Mesendoderm (in vitro differentiated cells): ENCODE measurements around the gene TOR1AIP2.

Experiments
- DNase-seq: peaks from one replicate; pipeline ENCODE4 v3.0.0; 2013
- H2AK5ac ChIP-seq: 2 replicates; pipeline ENCODE4 v1.6.1; 2013; ENCODE audit warnings: low read length, inconsistent platforms
- H2BK120ac ChIP-seq: 2 replicates; pipeline ENCODE4 v1.6.1; 2013; ENCODE audit warnings: low read depth, mild to moderate bottlenecking, low read length, moderate library complexity, mixed read lengths
- H2BK15ac ChIP-seq: replicated peaks from 2 replicates; pipeline ENCODE4 v1.6.1; 2013; ENCODE audit warnings: low read depth, mild to moderate bottlenecking, moderate library complexity
- H2BK5ac ChIP-seq: 2 replicates; pipeline ENCODE4 v1.6.1; 2013; ENCODE audit warnings: low read length, inconsistent platforms
- H3K18ac ChIP-seq: 2 replicates; pipeline ENCODE4 v1.6.1; 2013; ENCODE audit warnings: mild to moderate bottlenecking, low read length, mixed read lengths
- H3K23ac ChIP-seq: one replicate; pipeline ENCODE4 v1.6.1; 2013; ENCODE audit warnings: low read length
- H3K27ac ChIP-seq: 2 replicates; pipeline ENCODE4 v1.5.1; 2013; ENCODE audit warnings: low read depth, mild to moderate bottlenecking, inconsistent platforms, low read length, moderate library complexity
- H3K27me3 ChIP-seq: 2 replicates; pipeline ENCODE4 v1.6.1; 2013; ENCODE audit warnings: low read length, control low read depth, mild to moderate bottlenecking, inconsistent platforms; ENCODE audit not compliant: insufficient read depth, poor library complexity
- H3K36me3 ChIP-seq: 2 replicates; pipeline ENCODE4 v1.6.1; 2013; ENCODE audit warnings: low read length, inconsistent platforms; ENCODE audit not compliant: control insufficient read depth, insufficient read depth
- H3K4ac ChIP-seq: one replicate; pipeline ENCODE4 v1.6.1; 2013; ENCODE audit warnings: low read depth, mild to moderate bottlenecking, low read length, moderate library complexity
- H3K4me1 ChIP-seq: 2 replicates; pipeline ENCODE4 v1.6.1; 2013; ENCODE audit warnings: low read depth, low read length, inconsistent platforms; ENCODE audit not compliant: control insufficient read depth
- H3K4me2 ChIP-seq: 2 replicates; pipeline ENCODE4 v1.6.1; 2013; ENCODE audit warnings: low read length
- H3K4me3 ChIP-seq: 2 replicates; pipeline ENCODE4 v1.5.1; 2013; ENCODE audit warnings: mild to moderate bottlenecking, low read length
- H3K56ac ChIP-seq: one replicate; pipeline ENCODE4 v1.6.1; 2013; ENCODE audit warnings: low read length
- H3K79me1 ChIP-seq: 2 replicates; pipeline ENCODE4 v1.6.1; 2013; ENCODE audit warnings: low read length, inconsistent platforms
- H3K79me2 ChIP-seq: 2 replicates; pipeline ENCODE4 v1.6.1; 2013; ENCODE audit warnings: mild to moderate bottlenecking, low read length; ENCODE audit not compliant: control insufficient read depth, insufficient read depth
- H3K9ac ChIP-seq: 2 replicates; pipeline ENCODE4 v1.6.1; 2013; ENCODE audit warnings: low read length, inconsistent platforms
- H4K5ac ChIP-seq: one replicate; pipeline ENCODE4 v1.6.1; 2013; ENCODE audit warnings: low read length
- H4K8ac ChIP-seq: one replicate; pipeline ENCODE4 v1.6.1; 2013; ENCODE audit warnings: low read depth, mild to moderate bottlenecking, control low read depth, low read length, moderate library complexity
- WGBS: extraction: QIAGEN DNeasy Blood & Tissue Kit; methylation state at CpG from one replicate; pipeline ENCODE4 v1.1.7; 2013; ENCODE audit warnings: low lambda C conversion rate, missing lambda C conversion rate; ENCODE audit not compliant: insufficient coverage; ENCODE audit errors: extremely low coverage; 5-methylcytosine and 5-hydroxymethylcytosine counted together

The TOR1AIP2 gene

GRCh38 chr1:179803918-179804317, 73.7 kb downstream of the TOR1AIP2 start:
- Histone ChIP-seq H4K8ac (no peak overlapping the region), H3K56ac (no peak overlapping the region), H3K9ac (no peak overlapping the region), H2BK120ac (no peak overlapping the region), H3K27me3 (no peaks in the 10 kb centered on the region), H3K79me2 (no peaks in the 10 kb centered on the region), H3K4me3 (no peak overlapping the region), H3K36me3 (no peaks in the 10 kb centered on the region), H4K5ac (no peak overlapping the region), H3K79me1 (no peaks in the 10 kb centered on the region), H3K18ac (no peak overlapping the region), H3K4me2 (no peak overlapping the region), H2BK5ac (no peak overlapping the region), H2BK15ac (no peak overlapping the region), H3K4ac (no peak overlapping the region), H3K23ac (no peak overlapping the region), H2AK5ac (no peak overlapping the region), H3K27ac (no peak overlapping the region), H3K4me1 (no peaks in the 10 kb centered on the region)
- DNase-seq, result no peak
- WGBS, result no CpG with 5 or more reads among the region's 1 CpG

GRCh38 chr1:179803104-179803503, 74.5 kb downstream of the TOR1AIP2 start:
- Histone ChIP-seq H4K8ac (no peak overlapping the region), H3K4ac (no peak overlapping the region), H3K18ac (no peak overlapping the region), H3K27me3 (no peaks in the 10 kb centered on the region), H2BK5ac (no peak overlapping the region), H3K79me2 (no peaks in the 10 kb centered on the region), H3K4me2 (no peak overlapping the region), H3K9ac (no peak overlapping the region), H3K23ac (no peak overlapping the region), H3K27ac (no peak overlapping the region), H3K56ac (no peak overlapping the region), H2AK5ac (no peak overlapping the region), H3K4me3 (no peak overlapping the region), H3K36me3 (no peaks in the 10 kb centered on the region), H3K79me1 (no peaks in the 10 kb centered on the region), H2BK15ac (no peak overlapping the region), H3K4me1 (no peaks in the 10 kb centered on the region), H2BK120ac (no peak overlapping the region), H4K5ac (no peak overlapping the region)
- DNase-seq, result no peak
- no CpG with 5 or more reads among the region's 6 CpGs for WGBS

- Histone ChIP-seq H3K4me1 (no peaks in the 10 kb centered on the region), H3K36me3 (no peaks in the 10 kb centered on the region), H2AK5ac (no peak overlapping the region), H3K9ac (no peak overlapping the region), H3K79me1 (no peaks in the 10 kb centered on the region), H2BK5ac (no peak overlapping the region), H3K23ac (no peak overlapping the region), H3K4me2 (no peak overlapping the region), H3K18ac (no peak overlapping the region), H2BK15ac (no peak overlapping the region), H3K27ac (no peak overlapping the region), H4K5ac (no peak overlapping the region), H3K27me3 (no peaks in the 10 kb centered on the region), H3K56ac (no peak overlapping the region), H2BK120ac (no peak overlapping the region), H3K79me2 (no peaks in the 10 kb centered on the region), H3K4ac (no peak overlapping the region), H4K8ac (no peak overlapping the region), H3K4me3 (no peak overlapping the region)
- WGBS, result no CpG with 5 or more reads among the region's 4 CpGs
- DNase-seq, result no peak
Observed at GRCh38 chr1:179800481-179800880, 77.1 kb downstream of the TOR1AIP2 start.

- no peak overlapping the region for H3K23ac ChIP-seq
- H3K79me2 ChIP-seq, result no peaks in the 10 kb centered on the region
- WGBS, result no CpG with 5 or more reads among the region's 6 CpGs
- no peak overlapping the region for H2BK15ac ChIP-seq
- H2BK120ac ChIP-seq, result no peak overlapping the region
- no peak overlapping the region for H3K18ac ChIP-seq
- no peak overlapping the region for H3K9ac ChIP-seq
- no peak overlapping the region for H4K8ac ChIP-seq
- no peak for DNase-seq
- peaks cover 2% of the 10 kb centered on the region for H3K4me1 ChIP-seq
- H3K56ac ChIP-seq, result no peak overlapping the region
- no peak overlapping the region for H2AK5ac ChIP-seq
- no peaks in the 10 kb centered on the region for H3K79me1 ChIP-seq
- H2BK5ac ChIP-seq, result no peak overlapping the region
- no peak overlapping the region for H3K27ac ChIP-seq
- H3K36me3 ChIP-seq, result no peaks in the 10 kb centered on the region
- no peak overlapping the region for H3K4ac ChIP-seq
- H3K4me2 ChIP-seq, result no peak overlapping the region
- no peak overlapping the region for H4K5ac ChIP-seq
- no peaks in the 10 kb centered on the region for H3K27me3 ChIP-seq
- H3K4me3 ChIP-seq, result no peak overlapping the region
Observed at GRCh38 chr1:179798864-179799516, 78.6 kb downstream of the TOR1AIP2 start.

- DNase-seq, result no peak
- H3K79me2 ChIP-seq, result no peaks in the 10 kb centered on the region
- H4K8ac ChIP-seq, result no peak overlapping the region
- no CpG with 5 or more reads among the region's 10 CpGs for WGBS
- no peak overlapping the region for H3K4ac ChIP-seq
- H4K5ac ChIP-seq, result no peak overlapping the region
- no peaks in the 10 kb centered on the region for H3K79me1 ChIP-seq
- H2BK5ac ChIP-seq, result no peak overlapping the region
- no peak overlapping the region for H3K18ac ChIP-seq
- peaks cover 2% of the 10 kb centered on the region for H3K4me1 ChIP-seq
- H2BK15ac ChIP-seq, result no peak overlapping the region
- no peak overlapping the region for H3K4me3 ChIP-seq
- no peak overlapping the region for H3K27ac ChIP-seq
- H3K9ac ChIP-seq, result no peak overlapping the region
- H2BK120ac ChIP-seq, result no peak overlapping the region
- no peak overlapping the region for H2AK5ac ChIP-seq
- H3K56ac ChIP-seq, result no peak overlapping the region
- H3K27me3 ChIP-seq, result no peaks in the 10 kb centered on the region
- no peaks in the 10 kb centered on the region for H3K36me3 ChIP-seq
- no peak overlapping the region for H3K4me2 ChIP-seq
- no peak overlapping the region for H3K23ac ChIP-seq
Observed at GRCh38 chr1:179798213-179798863, 79.3 kb downstream of the TOR1AIP2 start.

- H3K56ac ChIP-seq, result no peak overlapping the region
- DNase-seq, result peak; percentile 64
- no peak overlapping the region for H4K5ac ChIP-seq
- H3K36me3 ChIP-seq, result no peaks in the 10 kb centered on the region
- no peak overlapping the region for H2BK5ac ChIP-seq
- H2BK120ac ChIP-seq, result no peak overlapping the region
- no peaks in the 10 kb centered on the region for H3K79me2 ChIP-seq
- no peak overlapping the region for H3K4ac ChIP-seq
- H3K27ac ChIP-seq, result no peak overlapping the region
- no CpG with 5 or more reads among the region's 4 CpGs for WGBS
- H2BK15ac ChIP-seq, result no peak overlapping the region
- H3K9ac ChIP-seq, result no peak overlapping the region
- H3K18ac ChIP-seq, result no peak overlapping the region
- no peaks in the 10 kb centered on the region for H3K79me1 ChIP-seq
- no peaks in the 10 kb centered on the region for H3K27me3 ChIP-seq
- H3K4me3 ChIP-seq, result no peak overlapping the region
- H3K4me2 ChIP-seq, result no peak overlapping the region
- no peak overlapping the region for H2AK5ac ChIP-seq
- H3K4me1 ChIP-seq, result peaks cover 2% of the 10 kb centered on the region
- H4K8ac ChIP-seq, result no peak overlapping the region
- H3K23ac ChIP-seq, result no peak overlapping the region
Observed at GRCh38 chr1:179794669-179795068, 82.9 kb downstream of the TOR1AIP2 start.
